Measurements from ENCODE around the gene ADGRA3. TPM values are rescaled to one million over a fixed set of nuclear protein-coding genes. Genes with fewer than 3 reads are reported as not detected.
A peak's percentile ranks its signal among the peaks of the same experiment; 100 is the strongest.

The ADGRA3 gene
- total RNA-seq, 4 donors from 2014 or later = 19.6 to 58.2 (median 35.1) TPM

DNA sequence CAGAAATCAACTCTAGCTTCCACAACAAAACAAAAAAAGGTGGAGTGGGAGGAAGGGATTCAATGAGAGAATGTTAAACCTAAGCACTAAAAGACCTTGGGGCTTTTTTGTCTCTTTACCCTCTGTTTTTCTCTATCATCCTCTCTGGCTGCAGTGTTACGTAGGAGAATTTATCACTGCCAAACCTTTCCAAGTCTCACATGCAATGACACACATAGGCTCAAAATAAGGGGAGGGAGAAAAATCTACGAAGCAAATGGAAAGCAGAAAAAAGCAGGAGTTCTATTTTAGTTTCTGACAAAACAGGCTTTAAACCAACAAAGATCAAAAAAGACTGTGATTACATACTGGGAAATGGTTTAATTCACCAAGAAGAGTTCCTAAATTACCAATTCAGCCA lies 152.1 kb downstream of the ADGRA3 start:
- no peaks in the 10 kb centered on the region for H3K4me1 ChIP-seq
- no peak for DNase-seq
- no peaks in the 10 kb centered on the region for H3K36me3 ChIP-seq
- no peak overlapping the region for H3K4me3 ChIP-seq
- no peaks in the 10 kb centered on the region for H3K9me3 ChIP-seq
- TF ChIP-seq, protein P1, sequence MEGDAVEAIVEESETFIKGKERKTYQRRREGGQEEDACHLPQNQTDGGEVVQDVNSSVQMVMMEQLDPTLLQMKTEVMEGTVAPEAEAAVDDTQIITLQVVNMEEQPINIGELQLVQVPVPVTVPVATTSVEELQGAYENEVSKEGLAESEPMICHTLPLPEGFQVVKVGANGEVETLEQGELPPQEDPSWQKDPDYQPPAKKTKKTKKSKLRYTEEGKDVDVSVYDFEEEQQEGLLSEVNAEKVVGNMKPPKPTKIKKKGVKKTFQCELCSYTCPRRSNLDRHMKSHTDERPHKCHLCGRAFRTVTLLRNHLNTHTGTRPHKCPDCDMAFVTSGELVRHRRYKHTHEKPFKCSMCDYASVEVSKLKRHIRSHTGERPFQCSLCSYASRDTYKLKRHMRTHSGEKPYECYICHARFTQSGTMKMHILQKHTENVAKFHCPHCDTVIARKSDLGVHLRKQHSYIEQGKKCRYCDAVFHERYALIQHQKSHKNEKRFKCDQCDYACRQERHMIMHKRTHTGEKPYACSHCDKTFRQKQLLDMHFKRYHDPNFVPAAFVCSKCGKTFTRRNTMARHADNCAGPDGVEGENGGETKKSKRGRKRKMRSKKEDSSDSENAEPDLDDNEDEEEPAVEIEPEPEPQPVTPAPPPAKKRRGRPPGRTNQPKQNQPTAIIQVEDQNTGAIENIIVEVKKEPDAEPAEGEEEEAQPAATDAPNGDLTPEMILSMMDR (IDR thresholded peaks at IDR 0.05) = no peak
- TF ChIP-seq POLR2A (IDR thresholded peaks at IDR 0.05) = no peak
- H3K27ac ChIP-seq = no peak overlapping the region
- no peaks in the 10 kb centered on the region for H3K27me3 ChIP-seq

DNA sequence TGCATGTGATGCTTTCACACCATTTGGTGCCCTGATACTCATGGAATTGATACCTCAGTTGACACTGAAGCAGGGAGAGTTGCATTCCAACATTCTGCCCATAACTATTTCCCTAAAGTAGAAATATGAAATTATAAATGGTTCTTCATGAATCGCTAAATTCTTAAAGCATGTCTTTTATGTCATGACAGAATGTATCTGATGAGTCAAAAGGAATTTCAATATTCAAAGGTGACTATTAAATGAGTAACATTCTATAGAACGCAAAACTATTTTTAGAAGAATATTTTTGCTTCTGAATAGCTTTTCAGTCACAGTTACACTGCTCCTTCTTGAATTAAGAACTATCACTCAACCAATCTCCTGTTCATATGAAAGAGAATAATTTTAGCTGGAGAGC lies 152.8 kb downstream of the ADGRA3 start:
- no peak overlapping the region for H3K4me3 ChIP-seq
- no peak for TF ChIP-seq POLR2A (IDR thresholded peaks at IDR 0.05)
- TF ChIP-seq, protein P1 (IDR thresholded peaks at IDR 0.05) = no peak

DNA sequence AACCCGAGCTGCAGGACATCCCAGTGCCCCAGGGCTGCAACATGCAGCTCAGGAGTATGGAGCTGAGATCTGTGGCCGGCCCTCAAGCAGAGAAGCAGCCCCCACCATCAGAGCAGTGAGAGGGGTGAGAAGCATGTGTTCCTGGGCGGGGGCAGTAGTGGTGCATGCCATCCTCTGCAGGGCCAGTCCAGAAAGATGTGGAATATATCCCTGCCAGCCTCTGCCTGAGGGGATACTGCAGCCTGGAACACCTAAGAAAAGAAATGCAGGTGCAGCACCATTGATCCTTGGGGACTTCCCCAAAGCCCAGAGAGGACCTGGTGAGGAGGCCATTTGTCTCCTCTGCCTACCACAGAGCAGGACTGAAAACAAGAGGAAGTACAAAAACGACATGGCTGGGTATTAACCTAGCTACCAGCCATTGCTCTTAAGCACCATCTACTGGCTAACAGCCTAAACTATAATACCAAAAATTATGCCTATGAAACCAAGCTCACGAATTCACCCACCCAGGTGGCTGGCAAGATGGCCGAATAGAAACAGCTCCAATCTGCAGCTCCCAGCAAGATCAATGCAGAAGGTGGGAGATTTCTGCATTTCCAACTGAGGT lies 158.8 kb downstream of the ADGRA3 start:
- no peak for DNase-seq
- H3K4me3 ChIP-seq = no peak overlapping the region
- no peak overlapping the region for H3K27ac ChIP-seq

More for the DNA sequence above, 152.8 kb downstream of the ADGRA3 start:
- no peaks in the 10 kb centered on the region for H3K9me3 ChIP-seq
- no peak overlapping the region for H3K27ac ChIP-seq
- no peak for DNase-seq
- no peaks in the 10 kb centered on the region for H3K27me3 ChIP-seq
- H3K36me3 ChIP-seq = no peaks in the 10 kb centered on the region
- H3K4me1 ChIP-seq = no peaks in the 10 kb centered on the region

DNA sequence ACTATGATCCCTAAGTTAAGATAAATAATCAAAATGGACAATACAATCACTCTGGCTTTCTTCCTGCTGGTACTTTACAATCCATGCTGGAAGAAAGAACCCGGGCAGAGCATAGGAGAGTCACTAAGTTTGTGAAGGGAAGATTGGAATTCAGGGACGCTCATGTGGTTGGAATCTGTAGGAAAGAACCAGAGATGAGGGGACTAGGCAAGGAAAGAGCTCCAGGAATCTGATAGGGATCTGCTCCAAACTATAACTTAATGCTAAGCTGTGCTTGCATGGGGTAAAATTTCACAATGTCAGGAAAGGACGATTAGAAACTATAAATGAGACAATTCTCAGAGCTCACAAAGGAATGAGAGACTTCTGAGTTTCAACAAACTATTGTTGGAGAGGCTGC lies 167.5 kb downstream of the ADGRA3 start:
- Histone ChIP-seq H3K4me3 (no peak overlapping the region), H3K36me3 (no peaks in the 10 kb centered on the region), H3K27ac (no peak overlapping the region), H3K9me3 (no peaks in the 10 kb centered on the region), H3K27me3 (no peaks in the 10 kb centered on the region), H3K4me1 (no peaks in the 10 kb centered on the region)
- no peak for DNase-seq
- TF ChIP-seq POLR2A (IDR thresholded peaks at IDR 0.05) = no peak
- TF ChIP-seq, protein P1 (IDR thresholded peaks at IDR 0.05) = no peak

More for the DNA sequence above, 158.8 kb downstream of the ADGRA3 start:
- no peak for TF ChIP-seq POLR2A (IDR thresholded peaks at IDR 0.05)
- TF ChIP-seq, protein P1 (IDR thresholded peaks at IDR 0.05) = peak in 3 of 6 experiments; percentile 43 to 50 (median 44)
- Histone ChIP-seq H3K27me3 (no peaks in the 10 kb centered on the region), H3K9me3 (no peaks in the 10 kb centered on the region), H3K36me3 (no peaks in the 10 kb centered on the region), H3K4me1 (no peaks in the 10 kb centered on the region)

DNA sequence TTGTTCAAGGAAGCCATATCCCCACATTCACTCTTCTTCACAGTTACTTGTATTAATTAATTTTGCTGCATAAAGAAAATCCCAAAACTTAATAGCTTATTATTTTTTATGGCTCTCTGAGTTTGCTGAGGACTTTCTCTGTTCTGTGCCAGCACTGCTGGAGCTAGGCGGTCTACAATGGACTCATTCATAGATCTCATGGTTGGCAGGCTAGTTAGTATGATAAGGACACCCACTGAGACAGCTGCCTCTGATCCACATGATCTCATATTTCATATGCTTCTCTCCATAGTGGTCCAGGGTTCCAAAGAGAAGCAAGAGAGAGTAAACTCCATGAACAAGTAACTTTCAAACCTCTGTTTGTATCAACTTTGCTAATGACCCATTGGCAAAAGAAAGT lies 170.2 kb downstream of the ADGRA3 start:
- no peaks in the 10 kb centered on the region for H3K4me1 ChIP-seq
- H3K36me3 ChIP-seq = no peaks in the 10 kb centered on the region
- DNase-seq = no peak
- H3K27ac ChIP-seq = no peak overlapping the region
- H3K4me3 ChIP-seq = no peak overlapping the region
- TF ChIP-seq POLR2A (IDR thresholded peaks at IDR 0.05) = no peak
- TF ChIP-seq, protein P1 (IDR thresholded peaks at IDR 0.05) = no peak
- no peaks in the 10 kb centered on the region for H3K27me3 ChIP-seq
- no peaks in the 10 kb centered on the region for H3K9me3 ChIP-seq

DNA sequence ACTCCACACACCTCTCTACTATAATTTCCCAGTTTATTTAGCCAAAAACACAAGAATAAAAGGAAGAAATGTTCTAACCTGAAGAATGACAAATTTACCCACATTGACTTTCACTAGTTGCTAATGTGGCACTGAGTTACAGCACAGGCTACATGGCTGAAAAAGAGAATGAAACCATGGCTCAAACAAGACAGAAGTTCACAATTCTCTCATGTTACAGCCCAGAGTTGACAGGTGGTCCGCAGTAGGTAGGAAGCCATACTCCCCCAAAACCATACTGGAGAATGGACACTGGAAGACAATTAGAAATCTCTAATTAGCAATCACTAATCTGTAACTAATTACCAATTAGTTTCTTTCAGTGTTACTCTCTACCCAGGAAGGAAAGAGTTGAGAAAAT lies 170.8 kb downstream of the ADGRA3 start:
- no peak for DNase-seq

More for the DNA sequence above, 170.8 kb downstream of the ADGRA3 start:
- Histone ChIP-seq H3K27me3 (no peaks in the 10 kb centered on the region), H3K27ac (no peak overlapping the region), H3K4me3 (no peak overlapping the region), H3K36me3 (no peaks in the 10 kb centered on the region), H3K9me3 (no peaks in the 10 kb centered on the region), H3K4me1 (no peaks in the 10 kb centered on the region)
- no peak for TF ChIP-seq POLR2A (IDR thresholded peaks at IDR 0.05)
- TF ChIP-seq, protein P1 (IDR thresholded peaks at IDR 0.05) = no peak
